Measurements from ENCODE around the gene BICRAL.
A peak's percentile ranks its signal among the peaks of the same experiment; 100 is the strongest.
"Not testable (repeated sequence)": the region's sequence is repeated elsewhere in the genome, so short reads cannot be mapped to it uniquely, and the experiment has no call there.

The BICRAL gene

GRCh38 chr6:42889815-42890214 lies 108.0 kb downstream of the BICRAL start:
- peak overlapping the region; percentile 86 for H3K4me3 ChIP-seq
- TF ChIP-seq CTCF (IDR thresholded peaks at IDR 0.05) = no peak
- H3K27ac ChIP-seq = peak overlapping the region in 1 of 2 donors; percentile 75
- no peak for DNase-seq (ENCODE audit: low spot score)

DNA sequence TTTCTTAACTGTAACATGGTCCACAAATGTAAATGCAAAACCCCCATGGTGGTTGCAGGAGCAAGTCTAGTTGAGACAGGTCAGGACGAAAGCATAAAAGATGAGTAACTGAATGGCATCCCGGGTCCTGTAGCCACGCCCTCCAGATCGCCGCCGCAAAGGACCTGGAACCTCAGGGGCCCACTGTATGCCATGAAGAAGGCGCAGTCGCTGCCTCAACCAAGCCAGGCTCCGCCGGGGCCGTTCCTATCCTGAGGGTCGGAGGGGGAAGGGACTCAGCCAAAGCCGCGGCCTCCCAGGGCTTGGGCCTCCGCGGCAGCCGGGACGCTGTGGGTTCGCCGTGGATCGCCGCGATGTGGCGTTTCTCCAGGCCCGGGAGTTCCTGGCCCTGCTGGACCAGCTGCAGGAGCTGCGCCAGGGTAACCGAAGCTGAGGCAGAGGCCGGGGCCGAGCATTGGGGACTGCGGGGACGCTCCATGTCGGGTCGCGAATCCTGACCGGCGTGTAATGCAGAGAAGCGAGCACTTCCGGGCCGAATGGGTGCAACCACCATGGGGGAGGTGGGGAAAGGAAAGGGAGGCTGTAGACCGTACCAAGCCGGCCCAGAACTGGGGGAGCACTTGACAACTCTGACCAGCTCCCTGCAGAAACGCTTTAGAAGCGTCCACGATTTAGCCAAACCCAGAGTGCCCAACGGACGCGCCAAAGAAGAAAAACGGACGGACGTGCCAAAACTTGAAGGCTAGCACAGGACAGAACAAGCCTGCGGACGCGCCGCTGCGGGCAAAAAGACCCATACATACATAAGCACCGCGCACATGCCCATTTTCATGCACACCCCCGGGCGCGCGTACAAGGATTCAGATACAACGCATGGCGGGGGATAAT lies 108.7 kb downstream of the BICRAL start:
- peak; percentile 95 for DNase-seq (ENCODE audit: low spot score)
- Histone ChIP-seq H3K27ac (peak overlapping the region; percentile 75 to 94), H3K4me3 (peak overlapping the region; percentile 86)
- TF ChIP-seq CTCF (IDR thresholded peaks at IDR 0.05) = no peak

DNA sequence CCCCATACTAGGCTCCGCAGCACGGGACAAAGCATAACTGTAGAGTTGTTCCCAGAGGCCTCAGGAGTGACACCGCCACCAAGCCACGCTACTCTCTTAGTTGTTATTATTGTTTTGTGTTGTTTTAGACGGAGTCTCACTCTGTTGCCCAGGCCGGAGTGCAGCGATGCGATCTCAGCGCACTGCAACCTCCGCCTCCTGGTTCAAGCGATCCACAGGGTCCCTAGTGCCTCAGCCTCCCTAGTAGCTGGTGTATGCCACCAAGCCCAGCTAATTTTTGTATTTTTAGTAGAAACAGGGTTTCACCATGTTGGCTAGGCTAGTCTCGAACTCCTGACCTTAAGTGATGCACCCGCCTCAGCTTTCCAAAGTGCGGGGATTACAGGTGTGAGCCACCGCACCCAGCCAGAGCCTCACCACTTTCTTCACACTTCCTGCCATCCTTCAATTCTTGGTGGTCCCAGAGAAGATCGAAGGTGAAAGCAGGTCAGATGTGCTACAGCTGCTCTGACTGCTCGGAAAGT lies 109.4 kb downstream of the BICRAL start:
- TF ChIP-seq CTCF (IDR thresholded peaks at IDR 0.05) = no peak
- no peak for DNase-seq (ENCODE audit: low spot score)
- Histone ChIP-seq H3K4me3 (peak overlapping the region; percentile 86), H3K27ac (peak overlapping the region in 1 of 2 donors; percentile 94)

- H3K4me3 ChIP-seq; DNase-seq (ENCODE audit: low spot score); H3K27ac ChIP-seq: not testable (repeated sequence)
These were observed 112.4 kb downstream of the BICRAL start for GRCh38 chr6:42894041-42894828.

GRCh38 chr6:42896178-42896719 lies 114.4 kb downstream of the BICRAL start:
- H3K4me3 ChIP-seq = no peak overlapping the region
- no peak for DNase-seq (ENCODE audit: low spot score)
- H3K27ac ChIP-seq = no peak overlapping the region
- no peak for TF ChIP-seq CTCF (IDR thresholded peaks at IDR 0.05)

- TF ChIP-seq CTCF (IDR thresholded peaks at IDR 0.05) = peak; percentile 74
These were observed 117.1 kb downstream of the BICRAL start for GRCh38 chr6:42898891-42899361.

DNA sequence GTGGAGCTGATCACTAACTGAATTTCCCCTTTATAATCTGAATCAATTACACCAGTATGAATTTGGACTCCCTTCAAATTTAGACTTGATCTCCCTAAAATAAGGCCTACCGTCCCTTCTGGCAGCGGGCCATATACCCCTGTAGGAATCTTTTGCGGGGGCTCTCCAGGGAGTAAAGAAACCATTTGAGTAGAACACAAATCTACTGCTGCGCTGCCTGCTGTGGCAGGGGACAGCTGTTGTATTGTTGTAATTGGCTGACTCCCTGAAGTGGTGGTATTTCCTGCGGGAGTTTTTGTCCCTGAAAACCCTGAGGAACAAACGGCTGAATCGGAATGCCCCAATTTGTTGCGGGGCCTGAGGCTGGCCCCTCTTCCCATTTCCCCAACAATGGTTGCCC lies 118.0 kb downstream of the BICRAL start:
- DNase-seq (ENCODE audit: low spot score) = no peak
- TF ChIP-seq CTCF (IDR thresholded peaks at IDR 0.05) = no peak
- H3K4me3 ChIP-seq = no peak overlapping the region
- peak overlapping the region in 1 of 2 donors; percentile 9 for H3K27ac ChIP-seq

More at GRCh38 chr6:42898891-42899361, 117.1 kb downstream of the BICRAL start:
- Histone ChIP-seq H3K4me3 (no peak overlapping the region), H3K27ac (no peak overlapping the region)
- no peak for DNase-seq (ENCODE audit: low spot score)

Data from coronary artery (tissue), 2 donors.